NCI-H69 (cell line): Measurements from ENCODE around the gene NKTR.
A peak's percentile ranks its signal among the peaks of the same experiment; 100 is the strongest.
"Not testable (repeated sequence)": the region's sequence is repeated elsewhere in the genome, so short reads cannot be mapped to it uniquely, and the experiment has no call there.

Experiments
- DNase-seq: peaks from one replicate; lab custom pipeline; 2025; lab: John Stamatoyannopoulos, UW

Gene NKTR

GRCh38 chr3:42600111-42600957 lies at the start of gene NKTR:
Gene NKTR, plus strand, starts transcription at chr3:42600686. Its CDS starts 321 bp downstream, at chr3:42601007.
- peak; percentile 98 for DNase-seq

GRCh38 chr3:42552830-42553229 lies 47.7 kb upstream of the NKTR start:
- DNase-seq, result peak; percentile 3

DNA sequence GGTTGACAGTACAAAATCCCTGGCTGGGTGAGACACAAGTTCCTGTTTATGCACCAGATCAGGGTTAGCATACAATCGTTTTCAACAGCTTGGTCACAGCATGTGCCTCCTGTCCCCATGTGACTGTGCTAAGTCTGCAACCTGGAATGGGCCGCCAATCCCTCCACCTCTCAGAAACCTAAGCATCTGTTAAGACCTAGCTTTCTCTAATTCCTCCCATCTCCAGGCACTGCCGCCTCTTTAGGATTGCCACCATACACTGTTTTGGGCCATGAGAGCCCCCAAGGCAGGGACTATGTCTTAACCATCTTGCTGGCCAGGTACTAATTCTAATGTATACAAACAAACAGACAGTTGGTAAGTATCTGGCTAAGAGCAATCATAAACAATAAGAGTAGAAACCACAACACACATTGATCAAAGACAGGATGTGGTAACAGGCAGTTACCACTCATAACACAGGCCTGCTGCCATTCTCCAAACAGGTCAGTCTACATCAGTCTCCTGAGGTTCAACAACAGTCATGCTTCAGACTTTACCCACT lies 44.3 kb upstream of the NKTR start:
- no peak for DNase-seq

DNA sequence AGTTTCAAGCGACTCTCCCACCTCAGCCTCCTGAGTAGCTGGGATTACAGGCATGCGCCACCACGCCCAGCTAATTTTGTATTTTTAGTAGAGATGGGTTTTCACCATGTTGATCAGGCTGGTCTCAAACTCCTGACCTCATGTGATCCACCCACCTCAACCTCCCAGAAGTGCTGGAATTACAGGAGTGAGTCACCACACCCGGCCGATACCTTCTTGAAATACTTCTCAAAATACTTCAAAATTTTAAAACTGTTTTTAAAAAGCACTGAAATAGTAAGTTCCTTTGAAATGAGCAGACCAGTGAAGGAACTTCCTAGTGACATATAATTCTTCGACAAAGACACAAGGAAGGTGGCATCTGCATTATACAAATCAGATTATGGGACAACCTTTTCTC lies 43.7 kb upstream of the NKTR start:
- DNase-seq, result not testable (repeated sequence)

DNA sequence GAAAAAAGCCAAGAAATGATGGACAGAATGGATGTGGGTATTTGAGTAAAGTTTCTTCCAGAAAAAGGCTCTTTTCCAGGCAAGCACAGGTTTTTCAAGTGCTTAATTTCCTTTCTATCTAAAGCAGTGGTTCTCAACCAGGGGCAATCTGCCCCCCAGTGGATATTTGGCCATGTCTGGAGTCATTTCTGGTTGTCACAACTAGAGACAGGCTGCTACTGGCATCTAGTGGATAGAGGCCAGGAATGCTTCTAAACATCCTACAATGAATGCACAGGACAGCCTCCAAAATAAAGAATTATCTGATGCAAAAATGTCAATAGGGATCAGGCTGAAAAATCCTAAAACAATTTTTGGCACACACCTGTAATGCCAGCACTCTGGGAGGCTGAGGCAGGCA lies 42.6 kb upstream of the NKTR start:
- peak; percentile 6 for DNase-seq

DNA sequence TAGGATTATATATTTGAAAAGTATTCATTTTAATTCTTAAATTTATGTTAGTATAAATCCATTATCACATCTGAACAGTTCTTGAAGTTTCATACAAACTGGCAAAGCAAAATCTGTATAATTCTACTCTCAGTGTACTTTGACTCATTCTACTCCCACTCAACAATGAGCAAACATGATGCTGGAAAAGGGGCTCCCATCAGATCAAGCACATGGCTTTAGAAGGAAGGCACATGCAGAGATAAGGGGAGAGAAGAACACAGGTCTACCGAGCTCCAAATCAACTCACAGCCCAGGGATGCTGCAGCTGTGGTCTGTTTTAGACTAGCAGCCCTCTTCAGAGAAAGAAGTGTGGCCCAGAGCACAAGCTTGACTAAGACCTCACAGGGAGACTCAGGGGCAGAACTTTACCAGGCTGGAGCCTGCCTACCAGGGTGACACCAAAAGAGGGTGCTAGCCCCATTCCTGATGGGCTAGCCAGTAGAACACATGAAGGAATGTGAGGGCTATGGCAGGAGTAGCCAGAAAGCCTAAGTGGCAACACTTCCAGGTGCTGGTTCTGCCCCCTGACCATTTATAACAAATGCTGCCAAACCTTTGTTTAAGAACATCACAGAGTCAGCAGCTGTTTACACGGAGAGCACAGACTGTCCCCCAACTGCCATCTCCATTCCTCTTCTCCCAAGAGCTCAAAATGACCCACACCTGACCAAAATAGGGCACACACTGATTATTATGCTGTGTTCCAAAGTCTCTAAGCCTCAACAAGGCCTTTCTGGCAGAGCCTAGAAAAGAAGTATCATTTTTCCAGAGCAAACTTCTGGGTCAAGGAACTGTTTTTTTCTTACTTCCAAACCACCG lies 38.2 kb upstream of the NKTR start:
- DNase-seq, result no peak

GRCh38 chr3:42569593-42570142 lies 30.8 kb upstream of the NKTR start:
- DNase-seq, result peak; percentile 36

GRCh38 chr3:42572278-42572677 lies 28.2 kb upstream of the NKTR start:
- peak; percentile 47 for DNase-seq

DNA sequence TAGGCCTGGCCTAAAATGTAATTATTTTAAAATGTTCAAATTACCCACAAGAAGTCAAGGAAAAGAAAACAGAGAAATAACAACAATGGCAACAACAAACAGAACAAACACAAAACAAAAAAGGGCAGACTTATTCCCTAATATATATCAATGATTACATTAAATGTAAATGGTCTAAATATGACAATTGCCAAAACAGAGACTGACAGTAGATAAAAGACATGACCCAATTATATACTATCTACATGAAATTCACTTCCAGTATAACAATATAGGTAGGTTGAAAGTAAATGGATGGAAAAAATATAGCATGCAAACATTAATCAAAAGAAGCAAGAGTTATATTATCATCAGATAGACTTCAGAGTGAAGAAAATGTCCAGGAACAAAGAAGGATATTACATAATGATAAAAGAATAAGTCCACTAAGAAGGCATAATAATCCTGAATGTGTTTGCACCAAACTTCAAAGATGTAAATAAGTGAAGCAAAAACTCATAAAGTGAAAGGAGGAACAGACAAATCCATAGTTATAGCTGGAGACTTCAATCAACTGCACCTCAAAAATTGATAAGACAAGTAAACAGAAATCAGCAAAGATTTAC lies 25.2 kb upstream of the NKTR start:
- no peak for DNase-seq

DNA sequence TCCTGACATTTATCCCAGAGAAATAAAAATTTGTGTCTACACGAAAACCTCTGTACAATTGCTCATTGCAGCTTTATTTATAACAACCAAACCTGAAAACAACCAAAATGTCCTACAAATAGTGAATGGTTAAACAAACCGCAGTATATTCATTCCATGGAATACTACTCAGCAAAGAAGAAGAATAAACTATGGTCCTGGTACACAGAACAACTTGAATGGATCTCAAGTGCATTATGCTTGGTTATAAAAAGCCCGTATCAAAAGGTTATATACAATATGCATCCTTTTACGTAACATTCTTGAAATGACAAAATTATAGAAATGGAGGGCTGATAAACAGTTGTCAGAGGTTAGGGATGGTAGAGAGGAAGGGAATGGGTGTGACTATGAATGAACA lies 22.4 kb upstream of the NKTR start:
- DNase-seq, result no peak

DNA sequence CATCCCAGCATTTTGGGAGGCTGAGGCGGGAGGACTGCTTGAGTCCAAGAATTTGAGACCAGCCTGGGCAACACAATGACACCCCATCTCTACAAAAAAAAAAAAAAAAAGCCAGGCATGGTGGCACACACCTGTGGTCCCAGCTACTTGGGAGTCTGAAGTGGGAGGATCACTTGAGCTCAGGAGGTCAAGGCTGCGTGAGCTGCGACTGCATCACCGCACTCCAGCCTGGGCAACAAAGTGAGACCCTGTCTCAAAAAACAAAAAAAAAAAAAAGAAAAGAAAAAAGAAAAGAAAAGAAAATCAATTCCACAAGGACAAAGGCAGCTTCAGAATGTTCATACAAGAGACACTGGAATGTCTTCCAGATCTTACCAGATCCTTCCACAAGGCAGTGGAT lies 21.1 kb upstream of the NKTR start:
- not testable (repeated sequence) for DNase-seq

DNA sequence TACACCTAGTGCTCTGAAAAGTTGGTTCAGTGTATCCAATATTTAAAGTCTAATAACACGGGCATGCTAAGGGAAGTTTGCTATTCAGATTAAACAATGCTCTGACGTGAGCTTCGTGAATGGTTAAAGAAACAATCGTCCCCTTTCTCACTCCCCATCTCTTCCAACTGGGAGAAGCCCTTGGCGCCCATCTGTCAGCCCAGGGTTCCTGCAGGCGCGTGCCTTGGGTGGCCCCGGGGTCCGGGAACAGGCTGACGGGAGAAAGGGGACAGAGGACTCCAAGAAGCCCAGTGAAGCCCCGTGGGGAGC lies 19.1 kb upstream of the NKTR start:
- DNase-seq, result no peak

DNA sequence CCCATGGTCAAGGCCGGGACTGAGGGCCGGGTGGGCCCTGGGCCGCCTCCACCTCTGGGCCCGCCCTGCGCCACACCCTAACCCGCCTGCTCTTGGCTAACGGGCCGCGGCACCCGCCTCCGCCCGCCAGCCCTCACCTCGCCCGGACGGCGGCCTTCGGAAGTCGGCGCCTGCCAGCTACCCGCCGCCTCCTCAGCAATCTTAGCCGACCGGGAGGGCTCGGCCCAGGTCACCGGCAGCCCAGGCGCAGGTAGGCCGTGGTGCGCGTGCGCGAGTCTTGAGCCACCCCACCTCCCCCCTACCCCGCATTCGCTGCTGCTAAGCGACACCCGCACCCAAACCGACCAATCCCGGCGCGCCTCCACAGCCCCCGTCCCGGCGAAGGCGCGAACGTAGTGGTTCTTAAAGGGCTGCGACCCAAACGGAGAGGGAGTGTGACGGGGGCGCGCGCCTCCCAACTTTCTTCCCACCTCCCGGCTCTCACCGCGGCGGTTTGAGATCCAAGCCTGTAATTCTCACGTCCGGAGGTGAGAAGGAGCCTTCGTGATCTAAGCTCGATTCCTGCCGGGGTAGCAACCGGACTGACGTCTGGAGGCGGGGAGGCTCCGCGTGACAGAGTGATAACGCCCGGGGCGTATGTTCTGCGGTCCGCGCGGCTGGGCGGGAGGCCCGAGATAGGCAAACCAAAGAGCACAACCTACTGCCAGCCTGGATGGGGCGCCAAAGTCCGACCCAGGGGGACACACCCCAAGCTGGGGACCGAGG lies 18.6 kb upstream of the NKTR start, which contains the start of gene SEC22C:
Gene SEC22C, minus strand, starts transcription at position 259 of the 765 bp plus-strand sequence. CDS start 12,921 bp downstream, outside the sequence.
- peak; percentile 95 for DNase-seq

GRCh38 chr3:42582474-42583070 lies 17.9 kb upstream of the NKTR start:
- no peak for DNase-seq

DNA sequence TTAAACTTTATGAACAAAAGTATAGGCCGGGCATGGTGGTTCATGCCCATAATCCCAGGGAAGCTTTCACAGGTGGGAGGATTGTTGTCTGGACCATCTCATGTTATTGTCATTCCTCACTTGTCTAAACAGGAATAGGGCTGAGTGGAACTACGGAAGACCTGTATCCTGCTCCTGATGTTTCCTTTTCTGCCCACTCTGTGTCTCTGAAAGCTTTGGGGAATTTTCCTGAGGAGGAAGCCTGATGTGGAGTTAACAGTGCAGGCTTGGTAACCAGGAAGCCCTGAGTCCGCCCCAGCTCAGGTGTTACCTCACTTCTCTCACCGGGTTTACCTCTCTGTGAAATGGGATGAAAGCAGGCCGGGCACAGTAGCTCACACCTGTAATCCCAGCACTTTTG lies 11.9 kb upstream of the NKTR start:
- DNase-seq, result no peak

DNA sequence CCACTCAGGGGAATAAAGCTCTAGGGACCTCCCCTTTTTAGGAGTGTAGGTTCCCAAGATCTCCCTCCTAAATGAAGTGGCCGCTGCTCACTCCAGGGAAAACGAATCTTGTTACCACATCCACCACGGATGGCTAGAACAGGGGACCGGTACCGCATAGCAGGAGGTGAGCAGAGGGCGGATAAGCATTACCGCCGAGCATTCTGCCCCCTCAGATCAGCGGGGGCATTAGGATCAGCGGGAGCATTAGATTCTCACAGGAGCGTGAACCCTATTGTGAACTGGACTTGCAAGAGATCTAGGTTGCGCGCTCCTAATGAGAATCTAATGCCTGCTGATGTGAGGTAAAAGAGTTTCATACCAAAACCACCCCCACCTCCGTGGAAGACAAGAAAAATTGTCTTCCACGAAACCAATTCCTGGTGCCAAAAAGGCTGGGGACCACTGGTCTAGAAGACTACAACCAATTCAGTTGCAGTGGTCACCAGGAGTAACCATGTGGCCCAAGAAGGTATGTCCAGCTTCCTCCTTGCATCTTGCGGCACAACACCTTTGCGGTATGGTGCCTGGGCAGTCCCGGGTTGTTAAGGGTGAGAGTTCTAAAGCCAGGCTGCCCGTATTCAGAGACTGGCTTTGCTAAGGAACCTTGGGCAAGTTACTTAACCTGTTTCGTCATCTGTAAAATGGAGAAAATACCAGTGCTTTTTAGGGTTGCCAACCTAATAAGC lies 10.9 kb upstream of the NKTR start:
- DNase-seq, result peak; percentile 5

DNA sequence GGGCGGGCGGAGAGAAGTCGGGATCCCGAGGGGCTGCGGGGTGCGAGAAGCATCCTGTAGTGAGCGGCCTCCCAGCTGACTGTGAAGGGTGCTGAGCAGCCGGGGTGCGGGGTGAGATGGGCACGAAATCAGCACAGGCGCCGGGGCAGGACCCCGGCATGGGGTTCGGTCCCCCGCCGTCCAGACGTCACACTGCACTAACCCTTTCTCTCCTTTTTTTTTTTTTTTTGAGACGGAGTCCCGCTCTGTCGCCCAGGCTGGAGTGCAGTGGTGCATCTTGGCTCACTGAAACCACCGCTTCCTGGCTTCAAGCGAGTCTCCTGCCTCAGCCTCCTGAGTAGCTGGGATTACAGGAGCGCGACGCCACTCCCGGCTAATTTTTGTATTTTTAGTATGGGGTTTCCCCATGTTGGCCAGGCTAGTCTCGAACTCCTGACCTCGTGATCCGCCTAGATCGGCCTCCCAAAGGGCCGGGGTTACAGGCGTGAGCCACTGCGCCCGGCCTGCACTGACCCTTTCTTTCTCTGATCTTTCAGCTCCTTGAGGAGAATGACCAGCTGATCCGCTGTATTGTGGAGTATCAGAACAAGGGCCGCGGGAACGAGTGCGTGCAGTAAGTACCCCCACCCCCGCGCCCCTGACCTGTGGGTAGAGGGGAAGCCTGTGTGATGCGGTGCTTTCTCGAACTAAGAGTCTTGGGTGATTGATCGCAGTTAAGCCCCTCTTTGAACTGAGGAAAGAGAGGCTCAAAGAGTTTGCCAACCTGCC lies 9.3 kb upstream of the NKTR start:
- peak; percentile 39 for DNase-seq

GRCh38 chr3:42591811-42592210 lies 8.7 kb upstream of the NKTR start:
- DNase-seq, result no peak

GRCh38 chr3:42593635-42594034 lies 6.9 kb upstream of the NKTR start:
- no peak for DNase-seq
